ENCODE measurements around the gene PRKCG. TPM values are rescaled to one million over a fixed set of nuclear protein-coding genes. Genes with fewer than 3 reads are reported as not detected.
A peak's percentile ranks its signal among the peaks of the same experiment; 100 is the strongest.
"Not testable (repeated sequence)": the region's sequence is repeated elsewhere in the genome, so short reads cannot be mapped to it uniquely, and the experiment has no call there.

PRKCG gene
- total RNA-seq, 1 experiment from 2014 or later, result 2.8 TPM

DNA sequence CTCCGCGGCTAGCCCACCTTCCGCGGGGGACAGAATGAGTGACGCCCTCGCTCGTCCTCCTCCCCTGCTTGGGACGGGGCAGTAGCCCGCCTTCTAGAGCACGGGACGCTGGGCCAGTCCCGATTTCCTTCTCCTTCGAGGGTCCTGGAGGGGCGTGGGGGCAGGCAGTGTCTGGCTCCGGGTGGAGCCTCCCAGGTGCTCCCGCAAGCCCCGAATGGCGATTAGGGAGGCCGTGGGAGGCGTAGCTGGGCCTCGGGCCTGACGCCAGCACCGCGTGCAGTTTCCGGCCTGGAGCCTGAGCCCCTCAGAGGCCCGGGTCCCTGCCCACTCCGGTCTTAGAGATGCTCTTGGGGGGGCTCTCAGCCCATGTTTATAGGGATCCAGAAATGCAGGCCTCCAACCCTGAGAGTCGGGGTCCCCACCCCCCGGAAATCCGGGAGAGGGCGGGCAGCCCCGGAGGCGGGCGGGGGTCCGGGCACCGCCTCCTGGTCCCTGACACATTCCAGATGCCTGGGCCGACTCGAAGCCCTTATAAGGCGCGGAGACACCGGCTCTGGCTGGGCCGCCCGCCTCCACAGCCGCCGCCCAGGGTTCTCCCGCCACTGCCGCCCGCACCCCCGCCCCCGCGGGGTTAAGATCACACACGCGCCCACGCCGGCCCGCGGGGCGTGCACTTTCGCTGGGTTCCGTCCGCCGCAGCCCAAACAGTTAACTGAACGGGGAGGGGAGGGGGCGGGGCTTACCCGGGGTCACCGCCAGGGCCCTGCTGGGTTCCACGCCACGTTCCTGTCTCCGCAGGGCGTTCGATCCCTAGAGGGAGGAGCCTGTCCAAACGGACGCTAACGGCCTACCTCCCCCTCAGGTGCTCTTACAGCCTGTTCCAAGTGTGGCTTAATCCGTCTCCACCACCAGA is 12.8 kb upstream of the PRKCG start:
- ATAC-seq, result peak; percentile 55
- intact Hi-C loops (cut with micrococcal nuclease), result loop anchor here (5.0 kb wide), 1 partner anchor 113 kb away; no protein-coding TSS in a partner anchor
- H3K9me3 ChIP-seq (ENCODE audit: control insufficient read depth in 1 of 2, insufficient read depth in 1 of 2, low read depth in 1 of 2, low read length in 2 of 2), result no peaks in the 10 kb centered on the region
- ChIA-PET CTCF (interaction anchor here (3.8 kb wide), 1 partner anchor 155 kb away, joined by 21 read pairs; no protein-coding TSS in a partner anchor), POLR2A (interaction anchor here (0.7 to 3.1 kb wide), 5 partner anchors 8 to 154 kb away, joined by 4 to 17 read pairs (median 11); partner anchors contain the start of gene PRKCG), RAD21 (ENCODE audit: low non-redundant PET in 1 of 2, low total read pairs in 2 of 2, uncharacterized antibody in 2 of 2, unreplicated experiment in 2 of 2) (no interaction called here)
- peak overlapping the region; percentile 99 for H3K4me2 ChIP-seq (ENCODE audit: low read length)
- H3K36me3 ChIP-seq (ENCODE audit: control insufficient read depth in 1 of 2, insufficient read depth in 2 of 2, low read length in 2 of 2), result peaks cover 10 to 11% of the 10 kb centered on the region in 2 experiments; a peak in 3 of 4 replicates
- peak overlapping the region; percentile 95 for H3K9ac ChIP-seq (ENCODE audit: low read length)
- BruUV-seq (replicated peaks), result no TSS peak
- no peaks in the 10 kb centered on the region for H4K20me1 ChIP-seq (ENCODE audit: insufficient read depth)
- no peak overlapping the region for H2AFZ ChIP-seq (ENCODE audit: low read depth, low read length, poor library complexity, severe bottlenecking)
- no peaks in the 10 kb centered on the region for H3K9me2 ChIP-seq (ENCODE audit: insufficient read depth)
- peak overlapping the region; percentile 66 to 78 for H3K4me3 ChIP-seq (replicated peaks in 1 of 2; ENCODE audit: low read depth in 1 of 2, low read length in 2 of 2)
- TF ChIP-seq, protein P1, sequence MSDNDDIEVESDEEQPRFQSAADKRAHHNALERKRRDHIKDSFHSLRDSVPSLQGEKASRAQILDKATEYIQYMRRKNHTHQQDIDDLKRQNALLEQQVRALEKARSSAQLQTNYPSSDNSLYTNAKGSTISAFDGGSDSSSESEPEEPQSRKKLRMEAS (IDR thresholded peaks at IDR 0.05), result peak; percentile 69
- TF ChIP-seq, protein P2, sequence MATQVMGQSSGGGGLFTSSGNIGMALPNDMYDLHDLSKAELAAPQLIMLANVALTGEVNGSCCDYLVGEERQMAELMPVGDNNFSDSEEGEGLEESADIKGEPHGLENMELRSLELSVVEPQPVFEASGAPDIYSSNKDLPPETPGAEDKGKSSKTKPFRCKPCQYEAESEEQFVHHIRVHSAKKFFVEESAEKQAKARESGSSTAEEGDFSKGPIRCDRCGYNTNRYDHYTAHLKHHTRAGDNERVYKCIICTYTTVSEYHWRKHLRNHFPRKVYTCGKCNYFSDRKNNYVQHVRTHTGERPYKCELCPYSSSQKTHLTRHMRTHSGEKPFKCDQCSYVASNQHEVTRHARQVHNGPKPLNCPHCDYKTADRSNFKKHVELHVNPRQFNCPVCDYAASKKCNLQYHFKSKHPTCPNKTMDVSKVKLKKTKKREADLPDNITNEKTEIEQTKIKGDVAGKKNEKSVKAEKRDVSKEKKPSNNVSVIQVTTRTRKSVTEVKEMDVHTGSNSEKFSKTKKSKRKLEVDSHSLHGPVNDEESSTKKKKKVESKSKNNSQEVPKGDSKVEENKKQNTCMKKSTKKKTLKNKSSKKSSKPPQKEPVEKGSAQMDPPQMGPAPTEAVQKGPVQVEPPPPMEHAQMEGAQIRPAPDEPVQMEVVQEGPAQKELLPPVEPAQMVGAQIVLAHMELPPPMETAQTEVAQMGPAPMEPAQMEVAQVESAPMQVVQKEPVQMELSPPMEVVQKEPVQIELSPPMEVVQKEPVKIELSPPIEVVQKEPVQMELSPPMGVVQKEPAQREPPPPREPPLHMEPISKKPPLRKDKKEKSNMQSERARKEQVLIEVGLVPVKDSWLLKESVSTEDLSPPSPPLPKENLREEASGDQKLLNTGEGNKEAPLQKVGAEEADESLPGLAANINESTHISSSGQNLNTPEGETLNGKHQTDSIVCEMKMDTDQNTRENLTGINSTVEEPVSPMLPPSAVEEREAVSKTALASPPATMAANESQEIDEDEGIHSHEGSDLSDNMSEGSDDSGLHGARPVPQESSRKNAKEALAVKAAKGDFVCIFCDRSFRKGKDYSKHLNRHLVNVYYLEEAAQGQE (IDR thresholded peaks at IDR 0.05; ENCODE audit: low read depth), result no peak
- TF ChIP-seq ELF1 (IDR thresholded peaks at IDR 0.05; ENCODE audit: borderline replicate concordance, low read depth) (no peak; the same call in 1 of the 2 replicates), EGR1 (IDR thresholded peaks at IDR 0.05; ENCODE audit: low read depth) (peak; percentile 94), TCF7L2 (IDR thresholded peaks at IDR 0.05; ENCODE audit: borderline replicate concordance, extremely low read depth, insufficient read depth, insufficient read length) (peak; percentile 76), CBX3 (IDR thresholded peaks at IDR 0.05; ENCODE audit: low read depth) (no peak), SP1 (IDR thresholded peaks at IDR 0.05; ENCODE audit: low read depth) (peak; percentile 50; the same call in 1 of the 2 replicates), ZFX (IDR thresholded peaks at IDR 0.05) (peak; percentile 70), SIN3A (IDR thresholded peaks at IDR 0.05; ENCODE audit: low read depth) (peak; percentile 53; the same call in 1 of the 2 replicates), POLR2AphosphoS5 (IDR thresholded peaks at IDR 0.05; ENCODE audit: low read depth, low read length) (peak; percentile 43)
- TF ChIP-seq, protein P3, sequence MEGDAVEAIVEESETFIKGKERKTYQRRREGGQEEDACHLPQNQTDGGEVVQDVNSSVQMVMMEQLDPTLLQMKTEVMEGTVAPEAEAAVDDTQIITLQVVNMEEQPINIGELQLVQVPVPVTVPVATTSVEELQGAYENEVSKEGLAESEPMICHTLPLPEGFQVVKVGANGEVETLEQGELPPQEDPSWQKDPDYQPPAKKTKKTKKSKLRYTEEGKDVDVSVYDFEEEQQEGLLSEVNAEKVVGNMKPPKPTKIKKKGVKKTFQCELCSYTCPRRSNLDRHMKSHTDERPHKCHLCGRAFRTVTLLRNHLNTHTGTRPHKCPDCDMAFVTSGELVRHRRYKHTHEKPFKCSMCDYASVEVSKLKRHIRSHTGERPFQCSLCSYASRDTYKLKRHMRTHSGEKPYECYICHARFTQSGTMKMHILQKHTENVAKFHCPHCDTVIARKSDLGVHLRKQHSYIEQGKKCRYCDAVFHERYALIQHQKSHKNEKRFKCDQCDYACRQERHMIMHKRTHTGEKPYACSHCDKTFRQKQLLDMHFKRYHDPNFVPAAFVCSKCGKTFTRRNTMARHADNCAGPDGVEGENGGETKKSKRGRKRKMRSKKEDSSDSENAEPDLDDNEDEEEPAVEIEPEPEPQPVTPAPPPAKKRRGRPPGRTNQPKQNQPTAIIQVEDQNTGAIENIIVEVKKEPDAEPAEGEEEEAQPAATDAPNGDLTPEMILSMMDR (IDR thresholded peaks at IDR 0.05 in 2 of 3, conservative IDR thresholded peaks at IDR 0.05 in 1 of 3; ENCODE audit: borderline replicate concordance in 1 of 3, insufficient read depth in 1 of 3, low read depth in 2 of 3, low read length in 2 of 3), result 0 out of 6 replicates have a peak, but pooled peaks of 1 of the 3 experiments have one; percentile 10
- H3K79me2 ChIP-seq (ENCODE audit: insufficient read depth, low read length), result peaks cover 38% of the 10 kb centered on the region
- H3K27me3 ChIP-seq (ENCODE audit: insufficient read depth, low read length), result no peaks in the 10 kb centered on the region
- H3K27ac ChIP-seq (ENCODE audit: low read depth, low read length), result peak overlapping the region; percentile 80
- DNase-seq (ENCODE audit: low read depth, low spot score), result peak; percentile 61
- H3K4me1 ChIP-seq (ENCODE audit: control insufficient read depth in 1 of 2, insufficient read depth in 2 of 2, low read length in 2 of 2), result peaks cover 15 to 45% of the 10 kb centered on the region in 2 experiments

DNA sequence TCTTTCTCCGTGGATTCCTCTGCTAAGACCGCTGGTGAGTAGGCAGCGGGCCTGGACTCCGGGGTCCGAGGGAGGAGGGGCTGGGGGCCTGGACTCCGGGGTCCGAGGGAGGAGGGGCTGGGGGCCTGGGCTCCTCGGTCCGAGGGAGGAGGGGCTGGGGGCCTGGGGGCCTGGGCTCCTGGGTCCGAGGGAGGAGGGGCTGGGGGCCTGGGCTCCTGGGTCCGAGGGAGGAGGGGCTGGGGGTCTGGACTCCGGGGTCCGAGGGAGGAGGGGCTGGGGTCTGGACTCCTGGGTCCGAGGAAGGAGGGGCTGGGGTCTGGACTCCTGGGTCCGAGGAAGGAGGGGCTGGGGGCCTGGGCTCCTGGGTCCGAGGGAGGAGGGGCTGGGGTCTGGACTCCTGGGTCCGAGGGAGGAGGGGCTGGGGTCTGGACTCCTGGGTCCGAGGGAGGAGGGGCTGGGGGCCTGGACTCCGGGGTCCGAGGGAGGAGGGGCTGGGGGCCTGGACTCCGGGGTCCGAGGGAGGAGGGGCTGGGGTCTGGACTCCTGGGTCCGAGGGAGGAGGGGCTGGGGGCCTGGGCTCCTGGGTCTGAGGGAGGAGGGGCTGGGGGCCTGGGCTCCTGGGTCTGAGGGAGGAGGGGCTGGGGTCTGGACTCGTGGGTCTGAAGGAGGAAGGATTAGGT is 12.1 kb upstream of the PRKCG start:
- H2AFZ ChIP-seq (ENCODE audit: low read depth, low read length, poor library complexity, severe bottlenecking); ATAC-seq; H4K20me1 ChIP-seq (ENCODE audit: insufficient read depth); BruUV-seq (replicated peaks); RAD21 ChIA-PET (ENCODE audit: low non-redundant PET in 1 of 2, low total read pairs in 2 of 2, uncharacterized antibody in 2 of 2, unreplicated experiment in 2 of 2); DNase-seq (ENCODE audit: low read depth, low spot score); H3K27me3 ChIP-seq (ENCODE audit: insufficient read depth, low read length); POLR2A ChIA-PET; H3K9me3 ChIP-seq (ENCODE audit: control insufficient read depth in 1 of 2, insufficient read depth in 1 of 2, low read depth in 1 of 2, low read length in 2 of 2); H3K9me2 ChIP-seq (ENCODE audit: insufficient read depth); CTCF ChIA-PET: not testable (repeated sequence)
- Histone ChIP-seq H3K4me2 (ENCODE audit: low read length) (peak overlapping the region; percentile 99), H3K36me3 (ENCODE audit: control insufficient read depth in 1 of 2, insufficient read depth in 2 of 2, low read length in 2 of 2) (peaks cover 15 to 19% of the 10 kb centered on the region in 2 experiments), H3K4me3 (replicated peaks in 1 of 2; ENCODE audit: low read depth in 1 of 2, low read length in 2 of 2) (peak overlapping the region; percentile 66 to 78), H3K4me1 (ENCODE audit: control insufficient read depth in 1 of 2, insufficient read depth in 2 of 2, low read length in 2 of 2) (peaks cover 7 to 37% of the 10 kb centered on the region in 2 experiments), H3K27ac (ENCODE audit: low read depth, low read length) (peak overlapping the region; percentile 80), H3K79me2 (ENCODE audit: insufficient read depth, low read length) (peaks cover 41% of the 10 kb centered on the region), H3K9ac (ENCODE audit: low read length) (peak overlapping the region; percentile 95)
- intact Hi-C loops (cut with micrococcal nuclease), result loop anchor here (5.0 kb wide), 1 partner anchor 112 kb away; no protein-coding TSS in a partner anchor
